Measurements from ENCODE around the gene CLASRP.

DNA sequence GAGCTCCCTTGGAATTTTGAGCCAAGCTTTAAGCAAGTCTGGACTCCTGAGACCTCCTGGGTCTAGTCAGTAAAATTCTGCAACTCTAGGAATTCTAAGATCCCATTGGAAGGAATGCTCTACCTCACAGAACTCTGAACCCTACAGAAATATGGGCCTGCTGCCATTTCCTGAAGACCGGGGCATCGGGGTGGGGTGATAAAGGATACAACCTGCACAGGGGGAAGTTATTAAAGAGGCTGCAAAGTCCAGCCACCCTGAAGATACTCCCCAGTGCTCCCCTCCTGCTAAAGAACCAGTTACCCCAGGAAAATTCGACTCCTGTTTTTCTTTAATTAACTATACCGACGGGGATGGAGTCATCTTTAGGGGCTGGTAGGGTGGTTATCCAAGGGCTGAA is 51.8 kb downstream of the CLASRP start:
- TF ChIP-seq POLR2AphosphoS5 (IDR thresholded peaks at IDR 0.05), result no peak
- TF ChIP-seq, protein P1, sequence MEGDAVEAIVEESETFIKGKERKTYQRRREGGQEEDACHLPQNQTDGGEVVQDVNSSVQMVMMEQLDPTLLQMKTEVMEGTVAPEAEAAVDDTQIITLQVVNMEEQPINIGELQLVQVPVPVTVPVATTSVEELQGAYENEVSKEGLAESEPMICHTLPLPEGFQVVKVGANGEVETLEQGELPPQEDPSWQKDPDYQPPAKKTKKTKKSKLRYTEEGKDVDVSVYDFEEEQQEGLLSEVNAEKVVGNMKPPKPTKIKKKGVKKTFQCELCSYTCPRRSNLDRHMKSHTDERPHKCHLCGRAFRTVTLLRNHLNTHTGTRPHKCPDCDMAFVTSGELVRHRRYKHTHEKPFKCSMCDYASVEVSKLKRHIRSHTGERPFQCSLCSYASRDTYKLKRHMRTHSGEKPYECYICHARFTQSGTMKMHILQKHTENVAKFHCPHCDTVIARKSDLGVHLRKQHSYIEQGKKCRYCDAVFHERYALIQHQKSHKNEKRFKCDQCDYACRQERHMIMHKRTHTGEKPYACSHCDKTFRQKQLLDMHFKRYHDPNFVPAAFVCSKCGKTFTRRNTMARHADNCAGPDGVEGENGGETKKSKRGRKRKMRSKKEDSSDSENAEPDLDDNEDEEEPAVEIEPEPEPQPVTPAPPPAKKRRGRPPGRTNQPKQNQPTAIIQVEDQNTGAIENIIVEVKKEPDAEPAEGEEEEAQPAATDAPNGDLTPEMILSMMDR (IDR thresholded peaks at IDR 0.05), result no peak

All from breast epithelium (tissue), 3 donors.